DND-41 (cell line): ENCODE results near the gene STX10.

ENCODE experiments used
- CTCF ChIP-seq: IDR thresholded peaks from 2 replicates; pipeline ENCODE4 v1.5.1; 2012; ENCODE audit warnings: borderline replicate concordance, low read length, moderate library complexity, mild to moderate bottlenecking; ENCODE audit not compliant: poor library complexity, severe bottlenecking; ENCODE audit errors: extremely low read depth
- EZH2 ChIP-seq: IDR thresholded peaks from 3 replicates; pipeline ENCODE4 v1.6.1; 2012; ENCODE audit warnings: borderline replicate concordance, low read depth, mild to moderate bottlenecking, moderate library complexity, low read length, inconsistent platforms; ENCODE audit not compliant: severe bottlenecking

GRCh38 chr19:13098277-13099072 is 51.7 kb downstream of the STX10 start:
- no peak for TF ChIP-seq CTCF
- no peak for TF ChIP-seq EZH2
